ENCODE measurements around the gene THRA. TPM values are rescaled to one million over a fixed set of nuclear protein-coding genes. Genes with fewer than 3 reads are reported as not detected.
A peak's percentile ranks its signal among the peaks of the same experiment; 100 is the strongest.

The THRA gene
- polyA plus RNA-seq, 6 donors from 2014 or later: 1.9 to 5.3 (median 4.7) TPM

- Mint-ChIP-seq H3K9me3 (no peaks in the 10 kb centered on the region), H3K27me3 (peaks cover 0 to 9% (median 0%) of the 10 kb centered on the region in 3 donors), H3K4me1 (peaks cover 54 to 62% (median 55%) of the 10 kb centered on the region in 3 donors), H3K4me3 (peak overlapping the region; percentile 76 to 95 (median 87)), H3K36me3 (no peaks in the 10 kb centered on the region), H3K27ac (peak overlapping the region in 1 of 6 donors; percentile 71)
- DNase-seq (no peak), ATAC-seq (ENCODE audit: low read depth in 2 of 2) (no peak)
Measured at GRCh38 chr17:40063901-40064531, 1.3 kb downstream of the THRA start.

DNA sequence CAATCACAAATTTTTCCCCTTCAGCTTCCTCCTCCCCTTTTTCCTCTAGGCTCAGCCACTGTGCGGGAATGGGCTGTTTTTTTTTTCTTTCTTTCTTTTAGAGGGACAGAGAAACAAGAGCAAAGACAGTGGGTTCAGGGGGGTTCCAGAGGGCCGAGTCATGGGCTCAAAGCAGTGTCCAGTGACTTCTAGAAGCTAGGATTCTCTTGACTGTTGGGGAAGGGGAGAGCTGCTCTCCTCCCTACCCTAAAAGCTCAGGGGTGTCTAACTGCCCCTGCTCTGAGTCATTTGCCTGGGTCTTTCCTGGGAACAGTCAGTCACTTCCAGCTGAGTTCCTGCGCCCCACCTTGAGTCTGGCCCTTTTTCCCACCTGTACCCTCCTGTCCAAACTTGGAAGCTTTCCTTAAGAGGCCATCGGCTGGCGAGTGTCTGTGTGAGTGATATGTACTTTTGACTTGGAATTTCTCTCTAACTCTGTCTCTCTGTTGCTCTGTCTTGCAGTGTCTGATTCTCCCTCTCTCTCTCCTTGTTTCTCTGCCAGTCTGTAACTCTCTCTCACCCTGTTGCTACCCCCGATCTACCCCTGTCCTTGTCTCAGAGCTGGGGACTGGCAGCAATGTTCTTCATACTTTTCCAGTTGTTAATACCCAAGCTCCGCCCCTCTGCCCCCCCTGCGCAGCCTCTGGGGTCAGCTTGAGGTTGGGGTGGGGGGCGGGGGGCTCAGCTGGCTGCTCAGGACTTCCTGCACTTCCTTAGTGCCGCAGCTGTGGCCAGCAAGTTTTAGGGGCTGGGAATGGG lies 2.4 kb downstream of the THRA start:
- Mint-ChIP-seq H3K27ac (peak overlapping the region in 4 of 6 donors; percentile 6 to 76 (median 56)), H3K4me3 (peak overlapping the region in 7 of 8 donors; percentile 10 to 95 (median 82)), H3K27me3 (no peaks in the 10 kb centered on the region), H3K36me3 (no peaks in the 10 kb centered on the region), H3K4me1 (peaks cover 66 to 74% (median 66%) of the 10 kb centered on the region in 3 donors), H3K9me3 (no peaks in the 10 kb centered on the region)
- no peak for ATAC-seq (ENCODE audit: low read depth in 2 of 2)
- DNase-seq: no peak

- Mint-ChIP-seq H3K27ac (peak overlapping the region in 4 of 6 donors; percentile 9 to 83 (median 35)), H3K4me3 (peak overlapping the region in 2 of 8 donors; percentile 54 to 78)
Measured at GRCh38 chr17:40065769-40066510, 3.2 kb downstream of the THRA start.

DNA sequence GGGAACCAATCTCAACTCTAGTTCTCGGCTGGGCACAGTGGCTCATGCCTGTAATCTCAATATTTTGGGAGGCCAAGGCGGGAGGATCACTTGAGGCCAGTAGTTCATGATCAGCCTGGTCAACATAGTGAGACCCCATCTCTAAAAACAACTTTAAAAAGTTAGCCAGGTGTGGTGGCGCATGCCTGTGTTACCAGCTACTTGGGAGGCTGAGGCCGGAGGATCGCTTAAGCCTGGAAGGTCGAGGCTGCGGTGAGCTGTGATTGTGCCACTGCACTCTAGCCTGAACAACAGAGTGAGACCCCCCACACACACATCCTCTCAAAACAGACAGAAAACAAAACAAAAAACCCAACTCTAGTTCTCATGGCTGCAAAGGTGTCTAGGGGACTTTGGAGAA lies 4.9 kb downstream of the THRA start:
- Mint-ChIP-seq H3K27ac (peak overlapping the region in 1 of 6 donors; percentile 80), H3K4me3 (peak overlapping the region in 7 of 8 donors; percentile 25 to 96 (median 79)), H3K4me1 (peaks cover 67 to 82% (median 68%) of the 10 kb centered on the region in 3 donors), H3K9me3 (no peaks in the 10 kb centered on the region), H3K36me3 (no peaks in the 10 kb centered on the region), H3K27me3 (no peaks in the 10 kb centered on the region)
- ATAC-seq (ENCODE audit: low read depth in 2 of 2): no peak
- no peak for DNase-seq

More at GRCh38 chr17:40065769-40066510, 3.2 kb downstream of the THRA start:
- H3K4me1 Mint-ChIP-seq: peaks cover 73 to 81% (median 73%) of the 10 kb centered on the region in 3 donors
- DNase-seq (no peak), ATAC-seq (ENCODE audit: low read depth in 2 of 2) (no peak)
- no peaks in the 10 kb centered on the region for H3K9me3 Mint-ChIP-seq
- no peaks in the 10 kb centered on the region for H3K27me3 Mint-ChIP-seq
- H3K36me3 Mint-ChIP-seq: no peaks in the 10 kb centered on the region

DNA sequence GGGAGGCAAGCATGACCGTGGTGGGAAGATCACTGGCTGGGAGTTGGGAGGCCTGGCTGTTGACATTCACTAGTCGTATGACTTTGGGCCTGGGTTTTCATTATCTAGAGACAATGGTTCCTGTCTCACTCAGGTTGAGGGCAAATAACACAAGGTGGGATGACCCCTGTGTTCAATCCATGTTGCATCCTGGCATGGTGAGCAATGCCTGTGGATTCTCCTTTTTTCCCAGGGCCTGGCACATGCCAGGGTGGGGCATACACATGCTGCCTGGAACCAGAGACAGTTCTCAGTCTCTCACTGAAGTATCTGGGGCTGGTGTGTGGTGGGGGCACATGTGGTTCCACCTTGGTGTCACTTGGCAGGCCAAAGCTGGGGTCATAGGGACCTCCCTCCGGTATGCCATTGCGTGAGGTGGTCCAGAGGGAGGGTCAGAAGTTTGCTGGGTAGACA lies 5.4 kb downstream of the THRA start:
- ATAC-seq (ENCODE audit: low read depth in 2 of 2) (no peak), DNase-seq (no peak)
- H3K4me1 Mint-ChIP-seq: peaks cover 67 to 86% (median 70%) of the 10 kb centered on the region in 3 donors
- no peaks in the 10 kb centered on the region for H3K9me3 Mint-ChIP-seq
- H3K36me3 Mint-ChIP-seq: no peaks in the 10 kb centered on the region
- H3K27ac Mint-ChIP-seq: peak overlapping the region in 3 of 6 donors; percentile 80 to 89 (median 81)
- H3K27me3 Mint-ChIP-seq: no peaks in the 10 kb centered on the region
- H3K4me3 Mint-ChIP-seq: peak overlapping the region; percentile 78 to 96 (median 89)

DNA sequence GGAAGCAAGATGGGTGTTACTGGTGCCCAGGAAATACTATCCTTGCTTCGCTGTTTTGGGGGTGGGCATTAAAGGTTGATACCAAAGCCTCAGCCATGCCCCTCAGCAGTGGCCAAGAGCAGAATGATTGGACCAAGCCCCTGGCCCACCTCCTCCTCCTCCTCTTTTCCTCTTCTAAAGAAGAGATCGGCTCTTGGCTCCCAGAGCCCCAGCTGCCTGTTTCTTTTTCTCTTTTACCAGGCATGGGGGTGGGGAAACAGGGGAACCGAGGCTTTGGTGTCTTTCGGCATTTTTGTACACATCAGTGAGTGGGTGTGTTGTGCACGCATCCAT lies 5.8 kb downstream of the THRA start:
- no peaks in the 10 kb centered on the region for H3K36me3 Mint-ChIP-seq
- no peaks in the 10 kb centered on the region for H3K27me3 Mint-ChIP-seq
- H3K4me1 Mint-ChIP-seq: peaks cover 67 to 85% (median 68%) of the 10 kb centered on the region in 3 donors
- peak overlapping the region; percentile 78 to 96 (median 89) for H3K4me3 Mint-ChIP-seq
- DNase-seq (no peak), ATAC-seq (ENCODE audit: low read depth in 2 of 2) (no peak)
- no peaks in the 10 kb centered on the region for H3K9me3 Mint-ChIP-seq
- peak overlapping the region in 5 of 6 donors; percentile 9 to 89 (median 81) for H3K27ac Mint-ChIP-seq

DNA sequence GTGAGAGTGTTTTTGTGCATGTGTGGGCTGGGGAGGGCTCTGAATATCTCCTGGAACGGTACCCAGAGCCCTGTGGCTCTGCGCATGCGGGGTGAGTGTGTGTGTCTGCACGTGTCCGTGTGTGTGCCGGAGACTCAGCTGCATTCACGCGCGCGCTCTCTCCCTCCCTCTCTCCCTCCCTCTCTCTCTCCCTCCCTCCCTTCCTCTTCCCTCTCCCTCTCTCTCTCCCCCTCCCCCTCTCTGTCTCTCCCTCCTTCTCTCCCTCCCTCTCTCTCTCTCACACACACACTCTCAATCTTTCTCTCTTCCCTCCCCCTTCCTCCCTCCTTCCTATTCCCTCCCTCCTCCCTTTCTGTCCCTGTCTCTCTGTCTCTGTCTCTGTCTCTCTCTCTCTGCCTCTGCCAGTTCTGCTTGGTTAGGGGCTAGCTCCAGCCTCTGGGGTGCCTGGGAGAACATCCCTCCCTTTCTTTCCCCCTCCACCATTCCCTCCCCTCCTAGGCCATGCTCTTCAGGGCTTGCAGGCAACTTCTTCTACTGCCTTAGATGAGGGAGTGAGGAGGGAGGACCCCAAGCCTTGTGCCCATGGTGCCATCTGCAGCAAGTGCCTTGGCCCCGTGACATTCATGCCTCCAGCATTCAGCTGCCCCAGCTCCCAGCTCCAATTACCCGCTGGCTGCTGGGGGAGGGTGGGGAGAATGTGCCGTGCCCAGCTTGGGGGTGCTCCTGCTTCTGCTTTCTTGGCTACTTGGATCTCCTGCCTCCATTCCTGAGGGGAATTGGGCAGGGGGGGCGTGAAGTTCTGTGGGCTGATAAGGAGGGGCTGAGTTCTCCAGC lies 6.4 kb downstream of the THRA start:
- H3K27ac Mint-ChIP-seq: peak overlapping the region; percentile 9 to 89 (median 77)
- DNase-seq (peak; percentile 52), ATAC-seq (ENCODE audit: low read depth in 2 of 2) (peak; percentile 66 to 71)
- H3K27me3 Mint-ChIP-seq: no peaks in the 10 kb centered on the region
- H3K9me3 Mint-ChIP-seq: no peaks in the 10 kb centered on the region
- peak overlapping the region; percentile 78 to 96 (median 89) for H3K4me3 Mint-ChIP-seq
- no peaks in the 10 kb centered on the region for H3K36me3 Mint-ChIP-seq
- peaks cover 62 to 83% (median 66%) of the 10 kb centered on the region in 3 donors for H3K4me1 Mint-ChIP-seq

DNA sequence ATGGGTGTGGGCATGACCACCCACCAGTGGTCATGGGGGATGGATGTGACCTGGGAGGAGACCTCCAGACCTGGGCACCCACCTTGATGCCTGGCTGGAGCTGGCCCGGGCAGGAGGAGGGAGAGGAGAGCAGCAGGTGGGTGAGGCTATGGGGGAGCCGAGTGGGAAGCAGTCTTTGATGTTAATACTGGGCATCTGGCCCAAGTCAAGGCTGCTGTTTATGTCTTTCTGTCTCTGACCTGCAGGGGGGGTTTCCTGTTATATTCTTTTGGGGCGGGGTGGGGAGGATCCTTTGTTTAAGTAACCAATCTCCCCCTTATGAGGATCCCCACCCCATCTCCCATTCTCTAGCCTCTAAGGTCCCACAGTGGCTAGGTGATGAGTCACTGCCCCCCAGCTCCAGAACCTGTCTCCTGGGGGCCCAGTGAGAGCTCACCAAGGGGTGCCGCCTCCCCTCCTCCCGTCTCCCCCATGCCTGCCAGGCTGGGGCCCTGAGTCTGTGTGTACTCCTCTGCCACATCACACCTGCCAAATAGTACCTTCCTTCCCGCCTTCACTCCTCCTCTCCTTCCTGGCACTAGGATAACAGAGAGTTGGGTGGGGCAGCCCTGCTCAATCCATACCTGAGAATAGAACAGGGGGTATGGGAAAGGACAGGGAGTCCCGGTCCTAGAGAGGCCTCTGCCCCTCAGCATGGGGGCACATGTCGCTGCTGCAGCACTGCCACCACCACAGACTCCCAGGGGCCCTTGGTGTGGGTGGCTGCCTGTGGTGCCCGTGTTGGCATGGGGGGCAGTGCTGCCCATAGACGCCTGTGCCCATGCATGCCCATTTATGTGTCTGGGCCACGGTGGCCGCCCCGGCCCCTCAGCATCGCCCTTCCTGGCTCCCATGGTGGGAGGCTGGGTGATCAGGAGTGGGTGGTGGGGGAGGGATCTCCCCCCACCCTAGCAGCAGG lies 7.3 kb downstream of the THRA start:
- DNase-seq (peak; percentile 22), ATAC-seq (ENCODE audit: low read depth in 2 of 2) (peak; percentile 48 to 62)
- no peaks in the 10 kb centered on the region for H3K36me3 Mint-ChIP-seq
- no peaks in the 10 kb centered on the region for H3K9me3 Mint-ChIP-seq
- peaks cover 58 to 80% (median 59%) of the 10 kb centered on the region in 3 donors for H3K4me1 Mint-ChIP-seq
- H3K27me3 Mint-ChIP-seq: no peaks in the 10 kb centered on the region
- H3K27ac Mint-ChIP-seq: peak overlapping the region in 5 of 6 donors; percentile 47 to 88 (median 76)
- H3K4me3 Mint-ChIP-seq: peak overlapping the region; percentile 78 to 96 (median 89)

DNA sequence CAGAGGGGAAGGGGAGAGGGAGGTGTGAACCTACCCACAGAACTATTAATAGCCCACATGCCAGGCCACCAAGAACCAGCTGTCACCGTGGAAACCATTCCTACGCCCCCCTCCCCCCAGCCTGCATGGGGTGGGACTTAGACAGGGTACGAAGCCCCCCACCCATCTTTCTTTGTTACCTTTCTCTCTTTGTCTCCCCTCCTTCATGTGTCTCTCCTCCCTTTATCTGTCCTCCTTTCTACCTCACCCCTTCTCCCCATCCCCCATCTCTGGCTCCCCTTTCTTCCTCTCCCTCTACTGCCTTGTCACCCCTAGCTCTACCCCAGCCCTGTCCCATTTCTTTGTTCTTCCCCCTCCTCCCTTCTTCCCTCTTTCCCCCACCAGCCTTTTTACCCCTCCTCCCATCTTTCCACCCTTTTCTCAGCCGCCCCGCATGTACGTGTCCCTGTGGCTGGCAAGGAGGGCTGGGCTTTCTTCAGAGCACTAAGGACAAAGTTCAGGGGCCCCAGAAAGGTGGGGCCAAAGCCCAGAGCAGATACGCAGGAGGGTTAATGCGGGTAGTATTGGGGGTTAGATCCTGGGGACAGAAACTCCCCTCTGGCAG lies 8.0 kb downstream of the THRA start:
- ATAC-seq (ENCODE audit: low read depth in 2 of 2) (no peak), DNase-seq (no peak)
- H3K9me3 Mint-ChIP-seq: no peaks in the 10 kb centered on the region
- H3K27ac Mint-ChIP-seq: peak overlapping the region in 3 of 6 donors; percentile 58 to 95 (median 76)
- no peaks in the 10 kb centered on the region for H3K36me3 Mint-ChIP-seq
- H3K4me1 Mint-ChIP-seq: peaks cover 57 to 82% (median 63%) of the 10 kb centered on the region in 3 donors
- H3K4me3 Mint-ChIP-seq: peak overlapping the region in 5 of 8 donors; percentile 15 to 79 (median 46)
- no peaks in the 10 kb centered on the region for H3K27me3 Mint-ChIP-seq

DNA sequence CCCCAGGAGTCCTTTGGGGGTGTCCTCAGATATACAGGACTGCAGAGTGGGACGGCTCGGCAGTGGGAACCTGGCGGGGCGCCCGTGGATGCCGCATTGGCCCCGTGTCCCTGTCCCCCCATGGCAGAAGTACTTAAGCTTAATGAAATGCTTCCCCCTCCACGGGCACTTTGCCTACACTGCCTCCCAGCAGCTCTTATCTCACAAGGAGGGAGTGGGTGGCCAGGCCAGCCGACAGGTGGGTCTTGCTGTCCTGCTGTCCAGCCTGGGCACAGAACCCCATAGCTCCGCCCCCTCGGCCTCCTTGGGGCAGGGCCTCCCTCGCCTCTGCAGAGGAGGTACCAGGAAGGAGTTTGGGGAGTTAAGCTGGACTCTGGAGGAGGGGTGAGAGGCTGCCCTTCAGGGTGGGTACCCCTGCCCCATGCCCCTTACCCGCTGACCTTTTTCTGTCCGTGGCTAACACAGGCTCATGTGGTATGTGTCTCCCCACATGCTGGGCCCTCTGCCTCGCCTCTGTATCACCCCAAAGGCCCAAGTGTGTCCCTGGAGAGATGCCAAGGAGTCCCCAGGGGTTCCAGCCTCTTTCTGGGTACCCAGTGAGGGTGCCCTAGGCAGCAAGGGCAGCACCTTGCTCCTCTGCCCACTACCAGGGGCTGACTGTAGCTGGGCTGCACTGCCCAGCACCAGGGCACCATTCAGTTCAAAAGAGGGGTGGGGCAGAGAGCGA lies 8.7 kb downstream of the THRA start:
- H3K27ac Mint-ChIP-seq: peak overlapping the region in 2 of 6 donors; percentile 76 to 95
- DNase-seq: no peak
- ATAC-seq (ENCODE audit: low read depth in 2 of 2): no peak
- peak overlapping the region in 2 of 8 donors; percentile 35 to 79 for H3K4me3 Mint-ChIP-seq
- peaks cover 59 to 87% (median 65%) of the 10 kb centered on the region in 3 donors for H3K4me1 Mint-ChIP-seq
- no peaks in the 10 kb centered on the region for H3K27me3 Mint-ChIP-seq
- no peaks in the 10 kb centered on the region for H3K9me3 Mint-ChIP-seq
- no peaks in the 10 kb centered on the region for H3K36me3 Mint-ChIP-seq

All from naive B cell (primary cell).